ENCODE results near the gene ABCC4.
A peak's percentile ranks its signal among the peaks of the same experiment; 100 is the strongest.

The ABCC4 gene

GRCh38 chr13:95267662-95268342 lies 33.4 kb downstream of the ABCC4 start:
- no peak for TF ChIP-seq CTCF (conservative IDR thresholded peaks at IDR 0.05; ENCODE audit: low read depth, low read length)
- DNase-seq (ENCODE audit: low read depth): peak; percentile 68
- no peak overlapping the region for H3K4me3 ChIP-seq (ENCODE audit: low read length)

- no peak for DNase-seq (ENCODE audit: low read depth)
- TF ChIP-seq CTCF (conservative IDR thresholded peaks at IDR 0.05; ENCODE audit: low read depth, low read length): no peak
- H3K4me3 ChIP-seq (ENCODE audit: low read length): no peak overlapping the region
Observed at GRCh38 chr13:95264225-95264624, 37.0 kb downstream of the ABCC4 start.

GRCh38 chr13:95262837-95263384 lies 38.3 kb downstream of the ABCC4 start:
- no peak for DNase-seq (ENCODE audit: low read depth)
- TF ChIP-seq CTCF (conservative IDR thresholded peaks at IDR 0.05; ENCODE audit: low read depth, low read length): no peak
- H3K4me3 ChIP-seq (ENCODE audit: low read length): no peak overlapping the region

- TF ChIP-seq CTCF (conservative IDR thresholded peaks at IDR 0.05; ENCODE audit: low read depth, low read length): no peak
- no peak overlapping the region for H3K4me3 ChIP-seq (ENCODE audit: low read length)
- DNase-seq (ENCODE audit: low read depth): no peak
Observed at GRCh38 chr13:95261956-95262355, 39.3 kb downstream of the ABCC4 start.

GRCh38 chr13:95260031-95260525 lies 41.2 kb downstream of the ABCC4 start:
- H3K4me3 ChIP-seq (ENCODE audit: low read length): no peak overlapping the region
- TF ChIP-seq CTCF (conservative IDR thresholded peaks at IDR 0.05; ENCODE audit: low read depth, low read length): no peak
- DNase-seq (ENCODE audit: low read depth): no peak

- H3K4me3 ChIP-seq (ENCODE audit: low read length): no peak overlapping the region
- no peak for TF ChIP-seq CTCF (conservative IDR thresholded peaks at IDR 0.05; ENCODE audit: low read depth, low read length)
- no peak for DNase-seq (ENCODE audit: low read depth)
Observed at GRCh38 chr13:95258619-95259194, 42.5 kb downstream of the ABCC4 start.

GRCh38 chr13:95258098-95258497 lies 43.2 kb downstream of the ABCC4 start:
- no peak overlapping the region for H3K4me3 ChIP-seq (ENCODE audit: low read length)
- TF ChIP-seq CTCF (conservative IDR thresholded peaks at IDR 0.05; ENCODE audit: low read depth, low read length): no peak
- DNase-seq (ENCODE audit: low read depth): no peak

All from retinal pigment epithelial cell (primary cell).